ENCODE results near the gene PPP3R1.

DNA sequence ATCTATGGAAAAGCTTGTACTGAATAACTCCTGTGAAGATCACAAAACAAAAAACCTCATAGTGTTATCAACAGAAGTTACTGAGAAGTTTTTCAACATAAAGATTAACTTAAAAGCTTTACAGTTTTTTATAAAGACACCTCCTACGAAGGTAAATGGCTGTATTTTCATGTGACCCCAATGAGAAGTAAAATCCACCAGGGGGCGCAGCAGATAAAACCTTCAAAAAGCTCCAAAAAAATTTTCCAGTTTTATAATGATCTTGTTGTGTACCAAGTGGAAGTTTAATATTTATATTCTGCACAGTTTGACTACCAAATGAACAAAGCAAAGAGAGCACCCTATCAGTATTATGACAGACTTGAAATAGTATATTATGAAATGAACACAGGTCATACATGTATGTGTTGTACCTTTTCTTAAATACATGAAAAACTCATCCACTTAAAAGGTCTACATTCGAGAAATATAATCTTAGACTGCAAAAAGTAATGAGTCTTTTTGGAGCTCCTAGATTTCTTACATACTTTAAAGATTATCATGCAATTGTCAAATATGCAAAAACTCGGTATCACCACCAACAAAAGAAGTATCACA, 56.1 kb downstream of the PPP3R1 start:
- TF ChIP-seq MAZ (IDR thresholded peaks at IDR 0.05; ENCODE audit: borderline replicate concordance, low read depth, low read length) (no peak), RCOR1 (IDR thresholded peaks at IDR 0.05; ENCODE audit: low read depth, low read length) (no peak), RNF2 (IDR thresholded peaks at IDR 0.05; ENCODE audit: borderline replicate concordance, low read depth) (no peak), ZFP36 (IDR thresholded peaks at IDR 0.05; ENCODE audit: borderline replicate concordance, partially characterized antibody) (no peak), POLR2AphosphoS2 (conservative IDR thresholded peaks at IDR 0.05; ENCODE audit: low read length) (no peak), NR3C1 (IDR thresholded peaks at IDR 0.05) (no peak), TP53 (CRISPR knock-in tag; IDR thresholded peaks at IDR 0.05) (no peak), KDM5A (IDR thresholded peaks at IDR 0.05) (no peak), RFX5 (IDR thresholded peaks at IDR 0.05) (no peak), MYC (IDR thresholded peaks at IDR 0.05; ENCODE audit: borderline replicate concordance, low read length) (no peak)
- TF ChIP-seq, protein P1, sequence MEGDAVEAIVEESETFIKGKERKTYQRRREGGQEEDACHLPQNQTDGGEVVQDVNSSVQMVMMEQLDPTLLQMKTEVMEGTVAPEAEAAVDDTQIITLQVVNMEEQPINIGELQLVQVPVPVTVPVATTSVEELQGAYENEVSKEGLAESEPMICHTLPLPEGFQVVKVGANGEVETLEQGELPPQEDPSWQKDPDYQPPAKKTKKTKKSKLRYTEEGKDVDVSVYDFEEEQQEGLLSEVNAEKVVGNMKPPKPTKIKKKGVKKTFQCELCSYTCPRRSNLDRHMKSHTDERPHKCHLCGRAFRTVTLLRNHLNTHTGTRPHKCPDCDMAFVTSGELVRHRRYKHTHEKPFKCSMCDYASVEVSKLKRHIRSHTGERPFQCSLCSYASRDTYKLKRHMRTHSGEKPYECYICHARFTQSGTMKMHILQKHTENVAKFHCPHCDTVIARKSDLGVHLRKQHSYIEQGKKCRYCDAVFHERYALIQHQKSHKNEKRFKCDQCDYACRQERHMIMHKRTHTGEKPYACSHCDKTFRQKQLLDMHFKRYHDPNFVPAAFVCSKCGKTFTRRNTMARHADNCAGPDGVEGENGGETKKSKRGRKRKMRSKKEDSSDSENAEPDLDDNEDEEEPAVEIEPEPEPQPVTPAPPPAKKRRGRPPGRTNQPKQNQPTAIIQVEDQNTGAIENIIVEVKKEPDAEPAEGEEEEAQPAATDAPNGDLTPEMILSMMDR (IDR thresholded peaks at IDR 0.05): peak; percentile 61
- TF ChIP-seq, protein P2, sequence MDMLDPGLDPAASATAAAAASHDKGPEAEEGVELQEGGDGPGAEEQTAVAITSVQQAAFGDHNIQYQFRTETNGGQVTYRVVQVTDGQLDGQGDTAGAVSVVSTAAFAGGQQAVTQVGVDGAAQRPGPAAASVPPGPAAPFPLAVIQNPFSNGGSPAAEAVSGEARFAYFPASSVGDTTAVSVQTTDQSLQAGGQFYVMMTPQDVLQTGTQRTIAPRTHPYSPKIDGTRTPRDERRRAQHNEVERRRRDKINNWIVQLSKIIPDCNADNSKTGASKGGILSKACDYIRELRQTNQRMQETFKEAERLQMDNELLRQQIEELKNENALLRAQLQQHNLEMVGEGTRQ (IDR thresholded peaks at IDR 0.05): no peak
- TF ChIP-seq, protein P3, sequence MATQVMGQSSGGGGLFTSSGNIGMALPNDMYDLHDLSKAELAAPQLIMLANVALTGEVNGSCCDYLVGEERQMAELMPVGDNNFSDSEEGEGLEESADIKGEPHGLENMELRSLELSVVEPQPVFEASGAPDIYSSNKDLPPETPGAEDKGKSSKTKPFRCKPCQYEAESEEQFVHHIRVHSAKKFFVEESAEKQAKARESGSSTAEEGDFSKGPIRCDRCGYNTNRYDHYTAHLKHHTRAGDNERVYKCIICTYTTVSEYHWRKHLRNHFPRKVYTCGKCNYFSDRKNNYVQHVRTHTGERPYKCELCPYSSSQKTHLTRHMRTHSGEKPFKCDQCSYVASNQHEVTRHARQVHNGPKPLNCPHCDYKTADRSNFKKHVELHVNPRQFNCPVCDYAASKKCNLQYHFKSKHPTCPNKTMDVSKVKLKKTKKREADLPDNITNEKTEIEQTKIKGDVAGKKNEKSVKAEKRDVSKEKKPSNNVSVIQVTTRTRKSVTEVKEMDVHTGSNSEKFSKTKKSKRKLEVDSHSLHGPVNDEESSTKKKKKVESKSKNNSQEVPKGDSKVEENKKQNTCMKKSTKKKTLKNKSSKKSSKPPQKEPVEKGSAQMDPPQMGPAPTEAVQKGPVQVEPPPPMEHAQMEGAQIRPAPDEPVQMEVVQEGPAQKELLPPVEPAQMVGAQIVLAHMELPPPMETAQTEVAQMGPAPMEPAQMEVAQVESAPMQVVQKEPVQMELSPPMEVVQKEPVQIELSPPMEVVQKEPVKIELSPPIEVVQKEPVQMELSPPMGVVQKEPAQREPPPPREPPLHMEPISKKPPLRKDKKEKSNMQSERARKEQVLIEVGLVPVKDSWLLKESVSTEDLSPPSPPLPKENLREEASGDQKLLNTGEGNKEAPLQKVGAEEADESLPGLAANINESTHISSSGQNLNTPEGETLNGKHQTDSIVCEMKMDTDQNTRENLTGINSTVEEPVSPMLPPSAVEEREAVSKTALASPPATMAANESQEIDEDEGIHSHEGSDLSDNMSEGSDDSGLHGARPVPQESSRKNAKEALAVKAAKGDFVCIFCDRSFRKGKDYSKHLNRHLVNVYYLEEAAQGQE (IDR thresholded peaks at IDR 0.05): no peak
